DOHH2 (cell line): ENCODE data around the gene GTF3C6.

Experiments used
- CTCF ChIP-seq: fragments of 200-600 bp; sonication (generic); IDR thresholded peaks from one replicate; pipeline ENCODE4 v1.5.1; 2014; ENCODE audit warnings: antibody characterized with exemption, mild to moderate bottlenecking, low read depth, low read length; ENCODE audit not compliant: poor library complexity, severe bottlenecking
- EZH2phosphoT487 ChIP-seq: fragments of 200-600 bp; sonication (generic); IDR thresholded peaks from 2 replicates; pipeline ENCODE4 v1.6.1; 2017; ENCODE audit warnings: borderline replicate concordance, mild to moderate bottlenecking, antibody characterized with exemption, low read length, moderate library complexity, mixed read lengths

GRCh38 chr6:110980648-110981047, 22.1 kb downstream of the GTF3C6 start:
- no peak for TF ChIP-seq CTCF
- TF ChIP-seq EZH2phosphoT487: no peak
